Activated T-cell treated with anti-CD3 and anti-CD28 coated beads, Interleukin-2, amount 50 U/mL, for 24 hours (primary cell): ENCODE results near the gene CLDN34.

Experiments used
- DNase-seq: peaks from one replicate; pipeline ENCODE4 v3.0.0-alpha.2; 2020
- H3K27ac Mint-ChIP-seq: 2 replicates; pipeline ENCODE4 v1.8.0; 2020; ENCODE audit warnings: mild to moderate bottlenecking, mixed read lengths
- H3K27me3 Mint-ChIP-seq: 2 replicates; pipeline ENCODE4 v1.8.0; 2020; ENCODE audit warnings: mixed read lengths
- H3K36me3 Mint-ChIP-seq: 2 replicates; pipeline ENCODE4 v1.8.0; 2020; ENCODE audit warnings: low read depth, mixed read lengths
- H3K4me1 Mint-ChIP-seq: 2 replicates; pipeline ENCODE4 v1.8.0; 2020; ENCODE audit warnings: low read depth, mixed read lengths
- H3K4me3 Mint-ChIP-seq: 2 replicates; pipeline ENCODE4 v1.8.0; 2020; ENCODE audit warnings: mild to moderate bottlenecking, moderate library complexity, mixed read lengths
- H3K9me3 Mint-ChIP-seq: 2 replicates; pipeline ENCODE4 v1.8.0; 2020; ENCODE audit warnings: mixed read lengths

The CLDN34 gene

GRCh38 chrX:9948406-9948805 lies 18.8 kb upstream of the CLDN34 start:
- Mint-ChIP-seq H3K27ac (no peak overlapping the region), H3K4me3 (no peak overlapping the region), H3K4me1 (peaks cover under 1% of the 10 kb centered on the region), H3K36me3 (no peaks in the 10 kb centered on the region), H3K9me3 (peaks cover 7% of the 10 kb centered on the region), H3K27me3 (peaks cover 78% of the 10 kb centered on the region)
- DNase-seq = no peak

- H3K4me1 Mint-ChIP-seq = no peaks in the 10 kb centered on the region
- H3K9me3 Mint-ChIP-seq = peaks cover 8% of the 10 kb centered on the region
- DNase-seq = no peak
- H3K27me3 Mint-ChIP-seq = peaks cover 47% of the 10 kb centered on the region
- no peak overlapping the region for H3K27ac Mint-ChIP-seq
- no peaks in the 10 kb centered on the region for H3K36me3 Mint-ChIP-seq
- no peak overlapping the region for H3K4me3 Mint-ChIP-seq
Observed at GRCh38 chrX:9952300-9952699, 14.9 kb upstream of the CLDN34 start.

DNA sequence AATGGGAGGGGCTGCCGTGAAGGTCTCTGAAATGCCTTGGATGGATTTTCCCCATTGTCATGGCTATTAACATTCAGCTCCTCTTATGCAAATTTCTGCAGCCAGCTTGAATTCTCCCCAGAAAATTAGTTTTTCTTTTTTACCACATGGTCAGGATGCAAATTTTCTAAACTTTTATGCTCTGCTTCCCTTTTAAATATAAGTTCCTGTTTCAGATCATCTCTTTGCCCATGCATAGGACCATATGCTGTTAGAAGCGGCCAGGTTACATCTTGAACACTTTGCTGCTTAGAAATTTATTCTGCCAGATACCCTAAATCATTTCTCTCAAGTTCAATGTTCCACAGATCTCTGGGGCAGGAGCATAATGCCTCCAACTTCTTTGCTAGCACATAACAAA lies 13.8 kb upstream of the CLDN34 start:
- no peaks in the 10 kb centered on the region for H3K36me3 Mint-ChIP-seq
- H3K27me3 Mint-ChIP-seq = peaks cover 42% of the 10 kb centered on the region
- no peak for DNase-seq
- peaks cover 8% of the 10 kb centered on the region for H3K9me3 Mint-ChIP-seq
- no peak overlapping the region for H3K4me3 Mint-ChIP-seq
- H3K27ac Mint-ChIP-seq = no peak overlapping the region
- no peaks in the 10 kb centered on the region for H3K4me1 Mint-ChIP-seq

GRCh38 chrX:9955506-9955905 lies 11.7 kb upstream of the CLDN34 start:
- Mint-ChIP-seq H3K4me1 (no peaks in the 10 kb centered on the region), H3K36me3 (no peaks in the 10 kb centered on the region), H3K27me3 (peaks cover 37% of the 10 kb centered on the region), H3K9me3 (peaks cover 8% of the 10 kb centered on the region), H3K4me3 (no peak overlapping the region), H3K27ac (no peak overlapping the region)
- DNase-seq = no peak

GRCh38 chrX:9957743-9958142 lies 9.4 kb upstream of the CLDN34 start:
- Mint-ChIP-seq H3K36me3 (no peaks in the 10 kb centered on the region), H3K4me1 (no peaks in the 10 kb centered on the region), H3K9me3 (peaks cover 3% of the 10 kb centered on the region), H3K27ac (no peak overlapping the region), H3K27me3 (peaks cover 36% of the 10 kb centered on the region), H3K4me3 (no peak overlapping the region)
- DNase-seq = no peak

DNA sequence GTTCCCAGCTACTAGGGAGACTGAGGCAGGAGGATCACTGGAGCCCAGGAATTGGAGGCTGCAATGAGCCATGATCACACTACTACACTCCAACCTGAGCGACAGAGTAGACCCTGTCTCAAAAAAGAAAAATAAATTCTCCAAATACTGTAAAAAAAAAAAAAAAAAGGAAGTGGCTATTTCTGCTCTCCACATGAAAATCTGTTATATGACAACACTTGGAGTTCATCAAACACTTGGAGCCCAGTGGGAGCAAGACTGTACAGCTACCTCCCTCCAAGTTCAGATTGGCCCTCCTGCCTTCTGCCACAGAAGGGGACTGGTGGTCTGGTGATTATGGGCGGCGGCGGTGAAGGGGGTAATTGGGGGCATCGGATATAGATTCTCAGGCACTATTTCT lies 9.0 kb upstream of the CLDN34 start:
- no peaks in the 10 kb centered on the region for H3K36me3 Mint-ChIP-seq
- H3K27me3 Mint-ChIP-seq = peaks cover 37% of the 10 kb centered on the region
- H3K4me3 Mint-ChIP-seq = no peak overlapping the region
- H3K27ac Mint-ChIP-seq = no peak overlapping the region
- H3K4me1 Mint-ChIP-seq = no peaks in the 10 kb centered on the region
- peaks cover 3% of the 10 kb centered on the region for H3K9me3 Mint-ChIP-seq
- DNase-seq = no peak

GRCh38 chrX:9961750-9962149 lies 5.4 kb upstream of the CLDN34 start:
- Mint-ChIP-seq H3K4me1 (no peaks in the 10 kb centered on the region), H3K4me3 (no peak overlapping the region), H3K27ac (no peak overlapping the region), H3K27me3 (peaks cover 42% of the 10 kb centered on the region), H3K9me3 (no peaks in the 10 kb centered on the region), H3K36me3 (no peaks in the 10 kb centered on the region)
- DNase-seq = no peak

- Mint-ChIP-seq H3K4me1 (no peaks in the 10 kb centered on the region), H3K36me3 (no peaks in the 10 kb centered on the region), H3K9me3 (no peaks in the 10 kb centered on the region), H3K27me3 (peaks cover 33% of the 10 kb centered on the region), H3K4me3 (no peak overlapping the region), H3K27ac (no peak overlapping the region)
- DNase-seq = no peak
Observed at GRCh38 chrX:9977635-9978034, 10.5 kb downstream of the CLDN34 start.

GRCh38 chrX:9980401-9980800 lies 13.2 kb downstream of the CLDN34 start:
- no peaks in the 10 kb centered on the region for H3K9me3 Mint-ChIP-seq
- peaks cover 24% of the 10 kb centered on the region for H3K27me3 Mint-ChIP-seq

GRCh38 chrX:9980927-9981326 lies 13.8 kb downstream of the CLDN34 start:
- Mint-ChIP-seq H3K9me3 (no peaks in the 10 kb centered on the region), H3K4me1 (no peaks in the 10 kb centered on the region), H3K36me3 (no peaks in the 10 kb centered on the region), H3K4me3 (no peak overlapping the region), H3K27me3 (peaks cover 24% of the 10 kb centered on the region), H3K27ac (no peak overlapping the region)
- DNase-seq = no peak

More at GRCh38 chrX:9980401-9980800, 13.2 kb downstream of the CLDN34 start:
- H3K36me3 Mint-ChIP-seq = no peaks in the 10 kb centered on the region
- H3K4me1 Mint-ChIP-seq = no peaks in the 10 kb centered on the region
- no peak overlapping the region for H3K4me3 Mint-ChIP-seq
- no peak for DNase-seq
- no peak overlapping the region for H3K27ac Mint-ChIP-seq

- Mint-ChIP-seq H3K27ac (no peak overlapping the region), H3K4me3 (no peak overlapping the region), H3K9me3 (no peaks in the 10 kb centered on the region), H3K4me1 (no peaks in the 10 kb centered on the region), H3K36me3 (no peaks in the 10 kb centered on the region), H3K27me3 (peaks cover 17% of the 10 kb centered on the region)
- DNase-seq = no peak
Observed at GRCh38 chrX:9983441-9983840, 16.3 kb downstream of the CLDN34 start.

DNA sequence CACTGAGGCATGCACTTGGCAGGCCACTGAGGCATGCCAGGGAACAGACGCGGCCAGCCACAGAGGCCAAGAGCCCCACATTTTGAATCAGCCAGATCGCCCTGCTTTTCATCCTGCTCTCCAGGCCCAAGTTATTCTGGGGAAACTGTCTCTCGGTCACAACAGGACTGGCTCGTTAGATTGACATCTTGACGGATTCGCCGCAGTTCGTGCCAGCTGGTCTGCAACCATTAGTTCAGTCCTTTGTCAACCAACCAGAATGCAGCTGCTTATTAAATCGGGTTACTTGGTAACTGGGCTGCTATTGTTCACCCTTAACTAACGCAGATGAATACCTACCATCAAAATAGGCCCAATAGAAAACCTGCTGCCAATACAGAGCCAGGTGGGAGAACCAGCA lies 16.7 kb downstream of the CLDN34 start:
- H3K9me3 Mint-ChIP-seq = no peaks in the 10 kb centered on the region
- peaks cover 15% of the 10 kb centered on the region for H3K27me3 Mint-ChIP-seq
- H3K36me3 Mint-ChIP-seq = no peaks in the 10 kb centered on the region
- no peak overlapping the region for H3K4me3 Mint-ChIP-seq
- H3K27ac Mint-ChIP-seq = no peak overlapping the region
- H3K4me1 Mint-ChIP-seq = no peaks in the 10 kb centered on the region
- DNase-seq = no peak

- peaks cover 10% of the 10 kb centered on the region for H3K27me3 Mint-ChIP-seq
- H3K4me3 Mint-ChIP-seq = no peak overlapping the region
- H3K36me3 Mint-ChIP-seq = no peaks in the 10 kb centered on the region
- no peaks in the 10 kb centered on the region for H3K4me1 Mint-ChIP-seq
- H3K27ac Mint-ChIP-seq = no peak overlapping the region
- no peaks in the 10 kb centered on the region for H3K9me3 Mint-ChIP-seq
- DNase-seq = no peak
Observed at GRCh38 chrX:9988762-9989161, 21.6 kb downstream of the CLDN34 start.

GRCh38 chrX:9992061-9992460 lies 24.9 kb downstream of the CLDN34 start:
- H3K4me1 Mint-ChIP-seq = peaks cover 5% of the 10 kb centered on the region
- H3K4me3 Mint-ChIP-seq = no peak overlapping the region

DNA sequence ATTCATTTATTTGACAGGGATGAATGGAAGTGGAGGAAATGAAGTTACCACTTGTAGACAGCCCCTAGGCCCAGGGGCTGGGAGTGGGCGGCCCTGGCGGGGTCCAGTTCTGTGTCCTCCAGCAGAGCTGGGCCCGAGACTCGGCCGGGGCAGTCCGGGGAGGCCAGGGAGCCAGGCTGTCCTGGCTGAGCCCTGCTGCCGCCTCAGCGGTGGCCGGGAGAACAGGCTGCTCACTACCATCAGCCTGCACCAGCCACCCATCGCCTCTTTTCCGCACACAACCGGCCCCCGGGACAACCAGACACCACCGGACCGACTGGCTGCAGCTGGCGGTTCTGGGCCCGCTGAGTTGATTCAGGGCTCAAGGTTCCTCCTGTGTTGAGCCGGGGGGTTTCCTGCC lies 25.6 kb downstream of the CLDN34 start:
- Mint-ChIP-seq H3K27me3 (peaks cover 4% of the 10 kb centered on the region), H3K9me3 (no peaks in the 10 kb centered on the region), H3K4me1 (peaks cover 12% of the 10 kb centered on the region), H3K4me3 (no peak overlapping the region), H3K36me3 (no peaks in the 10 kb centered on the region), H3K27ac (no peak overlapping the region)
- no peak for DNase-seq

More at GRCh38 chrX:9992061-9992460, 24.9 kb downstream of the CLDN34 start:
- DNase-seq = no peak
- Mint-ChIP-seq H3K27me3 (peaks cover 4% of the 10 kb centered on the region), H3K27ac (no peak overlapping the region), H3K36me3 (no peaks in the 10 kb centered on the region), H3K9me3 (no peaks in the 10 kb centered on the region)

DNA sequence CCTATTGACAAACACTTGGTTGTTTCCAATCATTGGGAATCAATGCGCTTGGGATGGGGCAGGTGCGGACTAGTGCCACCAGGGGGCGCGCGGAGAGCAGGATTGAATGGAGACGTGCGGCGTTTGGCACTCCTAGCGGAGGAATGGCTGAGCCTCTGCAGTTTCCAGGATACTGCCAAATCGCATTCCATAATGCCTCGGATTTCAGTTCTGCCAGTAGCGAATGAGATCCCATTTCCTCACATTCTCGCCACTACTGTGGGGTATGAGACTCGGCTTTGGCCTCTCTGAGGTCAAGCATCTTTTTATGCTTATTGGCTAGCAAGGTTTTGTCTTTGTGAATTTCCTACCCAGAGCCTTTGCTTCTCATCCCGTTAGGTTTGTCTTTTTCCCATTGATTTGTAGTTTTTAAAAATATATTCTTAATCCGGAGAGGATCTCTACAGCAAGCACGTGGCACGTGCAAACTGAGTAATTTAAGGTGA lies 28.7 kb downstream of the CLDN34 start:
- peaks cover 10% of the 10 kb centered on the region for H3K27me3 Mint-ChIP-seq
- DNase-seq = peak; percentile 85
- H3K36me3 Mint-ChIP-seq = no peaks in the 10 kb centered on the region
- no peak overlapping the region for H3K27ac Mint-ChIP-seq
- peaks cover 18% of the 10 kb centered on the region for H3K4me1 Mint-ChIP-seq
- no peaks in the 10 kb centered on the region for H3K9me3 Mint-ChIP-seq
- H3K4me3 Mint-ChIP-seq = no peak overlapping the region
